Esophagus (tissue), 2 donors: Measurements from ENCODE around the gene RPL18. TPM values are rescaled to one million over a fixed set of nuclear protein-coding genes. Genes with fewer than 3 reads are reported as not detected.
"Not testable (repeated sequence)": the region's sequence is repeated elsewhere in the genome, so short reads cannot be mapped to it uniquely, and the experiment has no call there.

Experiments
- H3K27ac ChIP-seq, 2 donors: one replicate each; pipeline ENCODE4 v1.5.1; 2013; ENCODE audit warnings: low read depth in 2 of 2, mild to moderate bottlenecking in 2 of 2, inconsistent platforms in 1 of 2, low read length in 1 of 2, moderate library complexity in 1 of 2
- H3K27me3 ChIP-seq, 2 donors: one replicate each; pipeline ENCODE4 v1.6.1; 2013; ENCODE audit warnings: low read length in 2 of 2, control low read depth in 1 of 2, mild to moderate bottlenecking in 1 of 2; ENCODE audit not compliant: insufficient read depth in 2 of 2, control insufficient read depth in 1 of 2
- H3K36me3 ChIP-seq, 2 donors: one replicate each; pipeline ENCODE4 v1.6.1; 2013; ENCODE audit warnings: low read length in 1 of 2; ENCODE audit not compliant: control insufficient read depth in 2 of 2, insufficient read depth in 2 of 2
- H3K4me1 ChIP-seq, 2 donors: one replicate each; pipeline ENCODE4 v1.6.1; 2013; ENCODE audit warnings: low read length in 1 of 2; ENCODE audit not compliant: control insufficient read depth in 2 of 2, insufficient read depth in 2 of 2
- H3K4me3 ChIP-seq, 2 donors: one replicate each; pipeline ENCODE4 v1.5.1; 2013; ENCODE audit warnings: low read length in 2 of 2, mild to moderate bottlenecking in 2 of 2, low read depth in 1 of 2, moderate library complexity in 1 of 2
- H3K9me3 ChIP-seq, 2 donors: one replicate each; pipeline ENCODE4 v1.6.1; 2013; ENCODE audit warnings: mild to moderate bottlenecking in 2 of 2, low read depth in 1 of 2, low read length in 1 of 2, moderate library complexity in 1 of 2; ENCODE audit not compliant: control insufficient read depth in 2 of 2, insufficient read depth in 1 of 2
- WGBS, 2 donors: extraction: QIAGEN DNeasy Blood & Tissue Kit; methylation state at CpG; one replicate each; pipeline ENCODE4 v1.1.7; 2013; 5-methylcytosine and 5-hydroxymethylcytosine counted together
- polyA plus RNA-seq, 2 donors: library from polyadenylated mRNA; stranded (reverse); fragments of 200-250 nt; gene quantifications; one replicate each; pipeline ENCODE4 v1.2.3, GENCODE V29; 2013
- donor health status: healthy with polysubstance abuse.
- donor health status: Bipolar disorder and iron deficiency.

Gene RPL18
- polyA plus RNA-seq, 2 donors = 2,667 to 2,860 TPM

- H3K9me3 ChIP-seq = no peaks in the 10 kb centered on the region
- no peak overlapping the region for H3K27ac ChIP-seq
- no peaks in the 10 kb centered on the region for H3K4me1 ChIP-seq
Measured at GRCh38 chr19:48658483-48658882, 39.5 kb upstream of the RPL18 start.

GRCh38 chr19:48657828-48658227 is 38.9 kb upstream of the RPL18 start:
- H3K36me3 ChIP-seq, H3K9me3 ChIP-seq, H3K4me3 ChIP-seq, H3K27me3 ChIP-seq, H3K4me1 ChIP-seq, H3K27ac ChIP-seq: not testable (repeated sequence)
- 86 to 91% methylated on average over 5 of the region's 5 CpGs for WGBS, 2 donors

More at GRCh38 chr19:48658483-48658882, 39.5 kb upstream of the RPL18 start:
- WGBS, 2 donors = 93% methylated on average over 6 of the region's 6 CpGs
- Histone ChIP-seq H3K27me3 (no peaks in the 10 kb centered on the region), H3K36me3 (no peaks in the 10 kb centered on the region), H3K4me3 (no peak overlapping the region)

GRCh38 chr19:48656840-48657474 is 38.0 kb upstream of the RPL18 start:
- WGBS, 2 donors = 49 to 51% methylated on average over 16 of the region's 16 CpGs
- no peak overlapping the region for H3K27ac ChIP-seq
- no peaks in the 10 kb centered on the region for H3K9me3 ChIP-seq
- H3K27me3 ChIP-seq = no peaks in the 10 kb centered on the region
- no peaks in the 10 kb centered on the region for H3K4me1 ChIP-seq
- H3K36me3 ChIP-seq = no peaks in the 10 kb centered on the region
- H3K4me3 ChIP-seq = no peak overlapping the region

GRCh38 chr19:48654299-48655059 is 35.5 kb upstream of the RPL18 start:
- H3K4me3 ChIP-seq = no peak overlapping the region
- WGBS, 2 donors = 45 to 47% methylated on average over 11 of the region's 11 CpGs
- H3K4me1 ChIP-seq = no peaks in the 10 kb centered on the region
- H3K27ac ChIP-seq = no peak overlapping the region
- no peaks in the 10 kb centered on the region for H3K9me3 ChIP-seq
- H3K27me3 ChIP-seq = no peaks in the 10 kb centered on the region
- H3K36me3 ChIP-seq = no peaks in the 10 kb centered on the region

GRCh38 chr19:48651683-48652048 is 32.7 kb upstream of the RPL18 start:
- H3K4me1 ChIP-seq = no peaks in the 10 kb centered on the region
- no peak overlapping the region for H3K4me3 ChIP-seq
- no peaks in the 10 kb centered on the region for H3K27me3 ChIP-seq
- WGBS, 2 donors = 78 to 92% methylated on average over 5 of the region's 5 CpGs
- no peaks in the 10 kb centered on the region for H3K36me3 ChIP-seq
- H3K9me3 ChIP-seq = no peaks in the 10 kb centered on the region
- H3K27ac ChIP-seq = no peak overlapping the region

GRCh38 chr19:48650974-48651682 is 32.1 kb upstream of the RPL18 start:
- H3K4me1 ChIP-seq = no peaks in the 10 kb centered on the region
- no peaks in the 10 kb centered on the region for H3K27me3 ChIP-seq
- WGBS, 2 donors = 92 to 93% methylated on average over 12 of the region's 12 CpGs
- no peaks in the 10 kb centered on the region for H3K9me3 ChIP-seq
- no peaks in the 10 kb centered on the region for H3K36me3 ChIP-seq
- H3K27ac ChIP-seq = no peak overlapping the region
- no peak overlapping the region for H3K4me3 ChIP-seq

- WGBS, 2 donors = 75 to 77% methylated on average over 2 of the region's 2 CpGs
- Histone ChIP-seq H3K4me1 (peaks cover 0 to 7% of the 10 kb centered on the region in 2 donors), H3K27ac (no peak overlapping the region), H3K36me3 (no peaks in the 10 kb centered on the region), H3K9me3 (no peaks in the 10 kb centered on the region), H3K27me3 (no peaks in the 10 kb centered on the region), H3K4me3 (no peak overlapping the region)
Measured at GRCh38 chr19:48648134-48648533, 29.2 kb upstream of the RPL18 start.

- Histone ChIP-seq H3K9me3 (no peaks in the 10 kb centered on the region), H3K27ac (peak overlapping the region in 1 of 2 donors; percentile 79), H3K36me3 (no peaks in the 10 kb centered on the region), H3K27me3 (no peaks in the 10 kb centered on the region), H3K4me1 (peaks cover 0 to 7% of the 10 kb centered on the region in 2 donors), H3K4me3 (peak overlapping the region in 1 of 2 donors; percentile 51)
- 12 to 17% methylated on average over 6 to 8 of the region's 10 CpGs for WGBS, 2 donors
Measured at GRCh38 chr19:48646722-48647216, 27.8 kb upstream of the RPL18 start.

- no peaks in the 10 kb centered on the region for H3K9me3 ChIP-seq
Measured at GRCh38 chr19:48646001-48646721, 27.2 kb upstream of the RPL18 start, which contains the start of gene CA11. CA11 (minus strand) TSS chr19:48646187; CDS start chr19:48645632, 555 bp downstream.

More at GRCh38 chr19:48646001-48646721, 27.2 kb upstream of the RPL18 start, which contains the start of gene CA11:
- Histone ChIP-seq H3K4me1 (peaks cover 0 to 7% of the 10 kb centered on the region in 2 donors), H3K27ac (peak within 1 kb of the TSS; percentile 76 to 79), H3K36me3 (no peaks in the 10 kb centered on the region), H3K4me3 (peak within 1 kb of the TSS; percentile 51 to 57), H3K27me3 (no peaks in the 10 kb centered on the region)
- 0 to 1% methylated on average over 25 to 33 of the region's 33 CpGs for WGBS, 2 donors
